Astrocyte (in vitro differentiated cells and primary cell): Measurements from ENCODE around the gene OXER1.

ENCODE experiments used
- CTCF ChIP-seq: IDR thresholded peaks from 2 replicates; pipeline ENCODE4 v1.5.1; 2011; ENCODE audit warnings: low read depth, mild to moderate bottlenecking, inconsistent platforms, low read length, moderate library complexity; ENCODE audit not compliant: insufficient read depth
- EZH2 ChIP-seq: IDR thresholded peaks from 2 replicates; pipeline ENCODE4 v1.6.1; 2012; ENCODE audit warnings: mild to moderate bottlenecking, low read length, inconsistent platforms; ENCODE audit not compliant: insufficient read depth

- TF ChIP-seq CTCF (no peak), EZH2 (no peak)
These were observed 37.3 kb downstream of the OXER1 start for GRCh38 chr2:42726680-42727079.
